Stimulated activated CD4-positive, alpha-beta T cell treated with anti-CD3 and anti-CD28 coated beads, Interleukin-4, amount 100 ng/mL, for 4 hours (primary cell): ENCODE measurements around the gene TIAL1.
"Not testable (repeated sequence)": the region's sequence is repeated elsewhere in the genome, so short reads cannot be mapped to it uniquely, and the experiment has no call there.

ENCODE experiments used
- DNase-seq, 2 experiments: peaks; one replicate each; pipeline ENCODE4 v3.0.0-alpha.2; 2020

Gene TIAL1

GRCh38 chr10:119611433-119611832, 14.7 kb upstream of the TIAL1 start:
- no peak for DNase-seq

DNA sequence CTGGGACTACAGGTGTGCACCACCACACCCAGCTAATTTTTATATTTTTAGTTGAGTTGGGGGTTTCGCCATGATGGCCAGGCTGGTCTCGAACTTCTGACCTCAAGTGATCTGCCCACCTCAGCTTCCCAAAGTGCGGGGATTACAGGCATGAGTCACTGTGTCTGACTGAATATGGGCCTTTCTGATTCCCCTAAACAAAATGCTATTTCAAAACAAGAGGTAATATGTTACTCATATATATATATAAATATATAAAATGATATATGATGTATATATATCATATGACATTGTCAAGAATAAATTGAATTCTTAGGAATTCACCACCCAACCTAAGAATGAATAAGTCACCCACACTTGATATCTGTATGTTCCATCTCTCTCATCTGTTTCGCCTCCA, 12.8 kb upstream of the TIAL1 start:
- DNase-seq = no peak

GRCh38 chr10:119608316-119609155, 11.8 kb upstream of the TIAL1 start:
- DNase-seq = peak; percentile 22 to 27

- no peak for DNase-seq
Measured at GRCh38 chr10:119604468-119604867, 7.7 kb upstream of the TIAL1 start.

DNA sequence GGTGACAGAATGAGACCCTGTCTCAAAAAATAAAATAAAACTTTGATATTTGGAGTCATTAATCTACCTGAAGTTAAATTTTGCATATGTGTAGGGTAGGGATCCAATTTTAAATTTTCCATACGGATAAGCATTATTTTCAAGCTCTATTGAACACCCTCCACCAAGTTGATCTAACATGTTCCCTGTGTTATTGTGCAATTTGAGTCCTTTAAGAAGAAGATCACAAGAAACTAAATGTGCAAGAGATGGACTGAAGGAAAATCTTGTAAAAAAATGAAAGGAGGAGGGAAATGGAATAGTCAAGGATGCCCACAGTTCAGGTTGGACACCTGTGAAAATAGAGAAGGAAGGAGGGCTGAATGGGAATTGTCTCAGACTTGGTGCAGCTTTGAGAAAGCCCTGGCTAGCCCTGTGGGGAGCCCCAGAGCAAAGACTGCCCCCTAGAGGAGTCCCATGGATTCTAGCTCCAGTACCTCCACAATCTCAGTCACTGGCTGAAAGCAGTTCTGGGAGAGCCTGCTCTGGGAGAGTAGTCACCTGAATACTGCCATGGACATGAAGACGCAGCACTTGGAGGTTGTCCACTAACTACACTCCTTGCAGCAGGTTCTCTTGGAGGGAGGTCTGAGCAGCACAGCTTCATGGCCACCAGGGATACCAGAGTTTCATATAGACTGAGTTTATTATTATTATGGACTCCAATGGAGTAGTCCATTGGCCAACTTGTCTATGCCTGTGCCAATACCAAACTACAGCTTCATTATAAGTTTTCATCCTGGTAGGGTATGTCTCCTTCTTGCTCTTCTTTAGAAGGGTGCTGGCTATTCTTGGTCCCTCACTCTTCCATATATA, 5.7 kb upstream of the TIAL1 start:
- DNase-seq = peak; percentile 12

DNA sequence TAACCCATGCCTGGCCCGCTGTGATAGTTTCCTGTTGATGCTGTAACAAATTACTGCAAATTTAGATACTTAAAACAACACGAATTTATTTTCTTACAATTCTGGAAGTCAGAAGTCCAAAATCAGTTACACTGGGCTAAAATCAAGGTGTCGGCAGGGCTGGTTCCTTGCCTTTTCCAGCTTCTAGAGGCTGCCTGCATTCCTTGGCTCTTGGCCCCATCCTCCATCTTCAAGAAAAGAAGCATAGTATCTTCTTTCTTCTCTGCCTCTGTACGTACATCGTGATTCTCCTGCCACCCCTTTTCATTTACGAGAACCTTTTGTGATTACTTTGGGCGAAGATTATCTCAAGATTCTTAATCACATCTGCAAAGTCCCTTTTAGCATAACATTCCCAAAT, 1.6 kb upstream of the TIAL1 start:
- no peak for DNase-seq

GRCh38 chr10:119597405-119598186, 832 bp upstream of the TIAL1 start:
- no peak for DNase-seq

- DNase-seq = peak; percentile 66 to 71
Measured at GRCh38 chr10:119595676-119596515, 868 bp downstream of the TIAL1 start.

- DNase-seq = no peak
Measured at GRCh38 chr10:119595134-119595675, 1.6 kb downstream of the TIAL1 start.

- DNase-seq = no peak
Measured at GRCh38 chr10:119588071-119588470, 8.7 kb downstream of the TIAL1 start.

- DNase-seq = no peak
Measured at GRCh38 chr10:119578355-119578754, 18.4 kb downstream of the TIAL1 start.

GRCh38 chr10:119575991-119576390, 20.8 kb downstream of the TIAL1 start:
- no peak for DNase-seq

DNA sequence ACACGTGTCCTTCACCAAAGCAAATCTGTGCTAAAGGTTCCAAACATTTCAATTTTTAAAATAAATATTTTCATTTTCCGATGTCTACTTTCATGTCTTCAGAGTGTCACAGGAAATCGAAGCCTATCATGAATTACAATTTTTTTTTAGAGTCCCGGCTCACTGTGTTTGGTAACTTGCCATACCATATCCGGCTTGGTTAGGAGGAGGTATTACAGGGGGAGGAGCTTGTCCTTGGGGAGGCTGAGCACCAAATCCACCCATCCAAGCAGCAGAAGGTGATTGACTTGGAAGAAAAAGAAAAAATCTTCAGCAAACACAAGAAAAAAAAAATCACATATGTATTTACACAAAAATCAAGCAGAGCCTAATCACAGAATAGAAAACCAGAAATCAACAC, 21.3 kb downstream of the TIAL1 start:
- DNase-seq = peak in 1 of 2 experiments; percentile 8

DNA sequence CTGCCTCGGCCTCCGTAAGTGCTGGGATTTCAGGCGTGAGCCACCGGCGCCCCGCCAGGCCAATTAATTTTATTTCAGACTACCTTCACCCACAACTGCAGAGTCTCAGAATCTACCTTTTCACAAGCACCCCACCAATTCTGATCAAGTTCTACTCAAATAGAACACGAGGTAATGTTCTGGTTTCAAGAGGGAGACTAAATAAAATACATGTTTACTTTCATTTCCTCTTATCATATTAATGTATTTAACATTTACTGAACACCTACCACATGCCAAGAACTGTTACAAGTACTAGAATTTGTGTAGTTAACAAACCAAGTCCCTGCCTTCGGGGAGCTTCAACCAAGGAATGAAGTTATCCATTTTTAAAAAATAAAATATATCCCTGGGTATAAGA, 28.8 kb downstream of the TIAL1 start:
- DNase-seq = no peak

- no peak for DNase-seq
Measured at GRCh38 chr10:119562097-119562496, 34.7 kb downstream of the TIAL1 start.

DNA sequence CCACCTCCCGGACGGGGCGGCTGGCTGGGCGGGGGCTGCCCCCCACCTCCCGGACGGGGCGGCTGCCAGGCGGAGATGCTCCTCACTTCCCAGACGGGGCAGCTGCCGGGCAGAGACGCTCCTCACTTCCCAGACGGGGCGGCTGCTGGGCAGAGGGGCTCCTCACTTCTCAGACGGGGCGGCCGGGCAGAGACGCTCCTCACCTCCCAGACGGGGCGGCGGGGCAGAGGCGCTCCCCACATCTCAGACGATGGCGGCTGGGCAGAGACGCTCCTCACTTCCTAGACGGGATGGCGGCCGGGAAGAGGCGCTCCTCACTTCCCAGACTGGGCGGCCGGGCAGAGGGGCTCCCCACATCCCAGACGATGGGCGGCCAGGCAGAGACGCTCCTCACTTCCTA, 37.3 kb downstream of the TIAL1 start:
- DNase-seq = not testable (repeated sequence)

DNA sequence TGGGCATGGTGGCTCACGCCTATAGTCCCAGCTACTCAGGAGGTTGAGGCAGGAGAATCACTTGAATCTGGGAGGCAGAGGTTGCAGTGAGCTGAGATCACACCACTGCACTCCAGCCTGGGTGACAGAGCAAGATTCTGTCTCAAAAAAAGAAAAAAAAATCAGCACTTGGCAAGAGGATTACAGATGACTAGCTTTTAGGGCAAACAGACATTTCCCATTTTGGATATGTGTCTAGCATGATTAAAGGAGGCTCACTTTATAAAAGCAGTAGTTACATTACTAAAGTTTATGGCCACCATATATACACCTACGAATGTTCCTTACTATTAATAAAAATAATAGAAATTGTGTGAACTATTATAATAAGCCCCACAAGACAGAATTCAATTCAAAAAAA, 40.7 kb downstream of the TIAL1 start:
- not testable (repeated sequence) for DNase-seq

GRCh38 chr10:119555178-119555784, 41.5 kb downstream of the TIAL1 start:
- no peak for DNase-seq

- DNase-seq = no peak
Measured at GRCh38 chr10:119550827-119551226, 45.9 kb downstream of the TIAL1 start.

DNA sequence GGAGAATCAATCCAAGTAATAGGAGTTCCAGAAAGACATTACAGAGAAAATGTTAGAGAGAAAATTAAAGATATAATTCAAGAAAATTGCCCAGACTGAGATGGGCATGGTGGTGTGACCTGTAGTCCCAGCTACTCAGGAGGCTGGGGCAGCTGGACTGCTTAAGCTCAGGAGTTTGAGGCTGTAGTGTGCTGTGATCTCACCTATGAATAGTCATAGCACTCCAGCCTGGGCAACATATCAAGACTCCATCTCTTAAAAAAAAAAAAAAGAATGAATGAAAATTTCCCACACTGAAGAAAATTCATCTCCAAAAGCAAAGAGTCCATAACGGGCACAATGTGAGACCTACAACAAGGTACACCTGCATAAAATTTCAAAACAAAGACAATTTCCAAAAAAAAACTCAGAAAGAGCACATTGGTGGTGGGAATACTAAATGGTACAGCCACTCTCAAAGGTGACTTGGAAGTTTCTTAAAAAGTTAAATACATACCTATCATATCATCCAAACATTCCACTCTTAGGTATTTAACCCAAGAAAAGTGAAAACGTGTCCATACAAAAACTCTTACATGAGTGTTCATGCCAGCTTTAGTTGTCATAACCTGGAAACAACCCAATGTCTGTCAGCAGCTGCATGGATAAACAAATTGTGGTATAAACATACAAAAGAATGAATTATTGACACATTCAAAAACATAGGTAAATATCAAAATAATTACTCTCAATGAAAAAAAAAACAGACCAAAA, 47.3 kb downstream of the TIAL1 start:
- no peak for DNase-seq

- DNase-seq = no peak
Measured at GRCh38 chr10:119546009-119546408, 50.8 kb downstream of the TIAL1 start.
